ENCODE data around the gene SSB.

Gene SSB

DNA sequence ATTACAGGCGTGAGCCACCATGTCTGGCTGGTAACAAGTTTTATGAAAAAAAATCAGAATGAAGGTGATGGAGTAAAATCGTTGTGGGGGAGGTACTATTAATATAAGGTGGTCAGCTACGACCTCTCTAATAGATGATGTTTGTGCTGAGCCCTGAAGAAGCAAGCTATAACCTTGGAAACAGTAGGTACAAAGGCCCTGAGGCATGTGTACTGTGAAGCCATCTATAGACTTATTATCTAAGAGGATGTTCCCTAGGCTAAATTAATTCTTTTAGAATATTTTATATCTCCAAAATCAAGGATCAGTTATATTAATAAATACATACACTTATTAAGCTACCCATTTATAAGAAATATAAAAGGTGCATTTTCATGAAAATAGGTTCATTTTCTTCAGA is 23.3 kb upstream of the SSB start:
- Histone ChIP-seq H3K4me2 (no peak overlapping the region), H3K9me3 (replicated peaks in 1 of 11) (no peaks in the 10 kb centered on the region), H3K9ac (no peak overlapping the region), H3K36me3 (no peaks in the 10 kb centered on the region), H3K27me3 (no peaks in the 10 kb centered on the region), H4K20me1 (no peaks in the 10 kb centered on the region), H3K4me3 (no peak overlapping the region), H3K27ac (no peak overlapping the region), H3K4me1 (peaks cover 0 to 21% (median 9%) of the 10 kb centered on the region in 10 experiments; a peak in 9 of 20 replicates)
- no peak for TF ChIP-seq Cebpa-rat (IDR thresholded peaks at IDR 0.05)

DNA sequence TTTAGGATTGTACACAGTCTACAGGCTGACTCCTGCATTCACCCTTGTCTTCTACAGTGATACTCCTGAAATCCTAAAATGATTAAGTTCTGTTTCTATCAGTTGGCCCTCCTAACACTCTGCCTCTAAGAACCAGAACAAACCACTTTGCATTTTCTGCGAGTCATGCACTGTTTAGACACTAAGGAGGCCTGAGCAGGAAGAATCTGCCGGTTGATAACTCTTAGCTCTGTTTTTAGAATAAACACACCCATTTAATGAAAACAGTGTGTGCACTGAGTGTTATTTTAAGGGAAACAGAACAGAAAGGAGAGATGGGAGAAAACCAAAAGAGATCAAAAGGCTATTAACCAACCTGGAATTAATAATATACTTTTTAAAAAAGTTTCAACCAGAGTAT is 22.9 kb upstream of the SSB start:
- no peak for TF ChIP-seq Cebpa-rat (IDR thresholded peaks at IDR 0.05)

DNA sequence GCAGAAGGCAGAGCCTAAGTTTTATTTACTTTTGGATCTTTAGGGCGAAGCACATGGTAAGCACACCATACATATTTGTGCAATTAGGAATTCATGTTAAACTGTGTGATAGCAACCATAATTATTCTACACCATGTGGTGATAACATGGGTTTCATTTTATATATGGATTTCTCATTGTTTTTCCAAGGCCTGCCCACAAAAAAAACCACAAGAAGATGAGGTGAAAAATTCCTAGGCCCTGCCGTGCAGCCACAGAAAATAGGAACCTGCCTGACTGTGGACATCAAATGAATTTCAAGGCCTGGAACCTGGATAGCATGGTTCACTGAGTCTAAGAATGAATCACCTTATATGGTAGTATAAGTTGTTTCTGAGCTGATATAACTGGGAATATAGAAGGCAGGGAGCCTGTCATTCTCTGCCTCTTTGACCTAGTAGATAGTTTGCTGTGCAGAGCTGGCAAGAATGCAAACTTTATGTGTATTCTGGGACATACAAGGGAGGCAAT is 22.4 kb upstream of the SSB start:
- H3K4me3 ChIP-seq = no peak overlapping the region
- peaks cover 0 to 12% (median 2%) of the 10 kb centered on the region in 10 experiments; a peak in 9 of 20 replicates for H3K4me1 ChIP-seq
- no peaks in the 10 kb centered on the region for H3K9me3 ChIP-seq (replicated peaks in 1 of 11)
- no peak overlapping the region for H3K27ac ChIP-seq
- no peaks in the 10 kb centered on the region for H3K36me3 ChIP-seq
- no peak overlapping the region for H3K9ac ChIP-seq
- no peaks in the 10 kb centered on the region for H4K20me1 ChIP-seq
- TF ChIP-seq Cebpa-rat (IDR thresholded peaks at IDR 0.05) = no peak
- no peaks in the 10 kb centered on the region for H3K27me3 ChIP-seq
- H3K4me2 ChIP-seq = no peak overlapping the region

More for the DNA sequence above, 22.9 kb upstream of the SSB start:
- Histone ChIP-seq H3K36me3 (no peaks in the 10 kb centered on the region), H3K27ac (no peak overlapping the region), H3K27me3 (no peaks in the 10 kb centered on the region), H4K20me1 (no peaks in the 10 kb centered on the region), H3K4me1 (peaks cover 0 to 17% (median 7%) of the 10 kb centered on the region in 10 experiments; a peak in 9 of 20 replicates), H3K4me3 (no peak overlapping the region), H3K4me2 (no peak overlapping the region), H3K9ac (no peak overlapping the region), H3K9me3 (replicated peaks in 1 of 11) (no peaks in the 10 kb centered on the region)

DNA sequence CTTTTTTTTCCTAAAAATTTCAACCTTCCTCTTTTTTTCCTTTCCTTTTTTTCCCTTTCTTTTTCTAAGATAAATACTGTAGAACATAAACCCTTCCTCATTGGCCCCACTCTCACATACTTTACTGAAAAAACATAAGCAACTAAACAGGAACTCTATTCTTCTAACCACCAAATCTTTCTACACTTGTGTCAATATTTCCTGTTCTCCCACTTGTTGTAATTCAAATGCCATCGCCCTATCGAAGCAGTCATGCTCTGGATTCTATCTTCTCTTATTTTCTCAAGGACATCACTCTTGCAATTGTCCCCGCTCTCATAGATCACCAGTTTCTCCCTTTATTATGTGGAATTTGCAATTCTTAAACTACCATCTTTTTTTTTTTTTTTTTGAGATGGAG is 20.2 kb upstream of the SSB start:
- no peaks in the 10 kb centered on the region for H3K27me3 ChIP-seq
- H3K4me3 ChIP-seq = no peak overlapping the region
- H3K9ac ChIP-seq = no peak overlapping the region
- H4K20me1 ChIP-seq = no peaks in the 10 kb centered on the region
- H3K36me3 ChIP-seq = no peaks in the 10 kb centered on the region
- H3K27ac ChIP-seq = no peak overlapping the region
- H3K4me2 ChIP-seq = no peak overlapping the region
- H3K4me1 ChIP-seq = peaks cover 0 to 10% (median 0%) of the 10 kb centered on the region in 10 experiments; a peak in 4 of 20 replicates
- H3K9me3 ChIP-seq (replicated peaks in 1 of 11) = no peaks in the 10 kb centered on the region
- no peak for TF ChIP-seq Cebpa-rat (IDR thresholded peaks at IDR 0.05)

DNA sequence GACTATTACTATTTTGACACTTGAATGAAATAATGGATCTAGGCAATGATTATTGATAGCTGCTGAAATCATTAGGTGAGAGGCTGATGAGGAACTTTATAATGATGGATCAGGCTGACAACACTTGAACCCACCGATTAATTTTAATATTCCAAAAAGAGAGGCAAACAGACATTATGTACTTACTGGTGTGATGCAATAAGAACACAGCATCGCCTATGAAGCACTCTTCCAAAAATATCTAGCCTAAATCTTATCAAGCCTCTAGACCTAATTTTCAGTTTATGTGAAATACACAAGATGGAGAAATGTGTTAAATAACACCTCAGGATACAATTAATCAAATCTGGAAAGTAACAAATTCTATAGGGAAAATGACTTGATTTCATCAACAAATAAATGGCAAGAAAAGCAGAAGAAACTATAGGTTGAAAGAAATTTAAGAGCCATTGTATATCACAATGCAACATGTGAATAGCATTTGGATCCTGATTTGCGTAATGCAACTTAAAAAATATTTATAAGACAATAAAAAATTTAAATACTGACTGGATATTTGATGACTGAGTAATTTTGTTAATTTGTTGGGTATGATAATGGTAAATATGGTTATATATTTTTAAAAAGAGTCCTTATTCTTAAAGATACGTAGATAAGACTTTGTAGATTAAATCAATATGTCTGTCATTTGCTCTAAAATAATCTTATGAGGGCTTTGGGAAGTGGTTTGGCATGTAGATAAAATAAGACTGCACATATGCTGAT is 17.2 kb upstream of the SSB start:
- Histone ChIP-seq H4K20me1 (no peaks in the 10 kb centered on the region), H3K4me2 (no peak overlapping the region)
- TF ChIP-seq Cebpa-rat (IDR thresholded peaks at IDR 0.05) = no peak

DNA sequence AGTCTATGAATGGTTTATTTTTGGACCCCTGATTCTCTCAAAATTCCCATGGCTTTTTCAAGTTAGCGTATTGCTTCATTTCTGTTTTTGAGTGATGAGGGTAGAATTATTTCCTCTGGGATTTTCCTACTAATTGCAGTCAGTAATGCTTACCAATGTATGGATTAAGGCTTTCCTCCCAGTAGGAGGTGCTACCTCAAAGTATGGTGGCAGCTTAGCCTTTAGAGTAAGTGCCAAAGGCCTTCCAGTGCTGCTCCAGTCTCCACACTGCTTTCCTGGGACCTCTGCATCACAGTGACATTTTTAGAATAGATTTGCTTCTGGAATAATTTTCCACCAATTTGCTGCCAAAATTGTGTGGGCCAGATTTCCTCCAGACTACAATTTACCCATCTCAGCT is 16.2 kb upstream of the SSB start:
- Histone ChIP-seq H4K20me1 (no peaks in the 10 kb centered on the region), H3K27ac (no peak overlapping the region), H3K4me3 (no peak overlapping the region), H3K27me3 (no peaks in the 10 kb centered on the region), H3K36me3 (no peaks in the 10 kb centered on the region), H3K4me1 (peaks cover 0 to 10% (median 0%) of the 10 kb centered on the region in 10 experiments; a peak in 4 of 20 replicates), H3K4me2 (no peak overlapping the region), H3K9ac (no peak overlapping the region), H3K9me3 (replicated peaks in 1 of 11) (no peaks in the 10 kb centered on the region)
- no peak for TF ChIP-seq Cebpa-rat (IDR thresholded peaks at IDR 0.05)

More for the DNA sequence above, 17.2 kb upstream of the SSB start:
- H3K4me1 ChIP-seq = peaks cover 0 to 10% (median 0%) of the 10 kb centered on the region in 10 experiments; a peak in 4 of 20 replicates
- no peaks in the 10 kb centered on the region for H3K9me3 ChIP-seq (replicated peaks in 1 of 11)
- no peak overlapping the region for H3K9ac ChIP-seq
- no peak overlapping the region for H3K27ac ChIP-seq
- H3K36me3 ChIP-seq = no peaks in the 10 kb centered on the region
- H3K4me3 ChIP-seq = no peak overlapping the region
- H3K27me3 ChIP-seq = no peaks in the 10 kb centered on the region

DNA sequence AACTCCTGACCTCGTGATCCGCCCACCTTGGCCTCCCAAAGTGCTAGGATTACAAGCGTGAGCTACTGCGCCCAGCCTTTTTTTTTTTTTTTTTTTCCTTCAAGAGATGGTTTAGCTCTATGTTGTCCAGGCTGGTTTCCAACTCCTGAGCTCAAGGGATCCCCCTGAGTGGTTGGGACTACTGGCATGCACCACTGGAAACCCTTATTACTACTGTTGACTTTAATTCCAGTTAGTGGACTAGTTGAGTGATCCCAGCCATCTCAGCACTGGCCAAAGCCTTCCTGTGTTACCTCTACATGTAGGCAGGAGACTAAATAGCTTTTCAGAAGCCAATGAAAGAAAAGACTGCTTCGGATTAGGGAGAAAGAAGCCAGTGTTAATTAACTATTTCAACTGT is 8.1 kb upstream of the SSB start:
- Histone ChIP-seq H3K36me3 (no peaks in the 10 kb centered on the region), H3K9me3 (replicated peaks in 1 of 11) (no peaks in the 10 kb centered on the region), H3K4me2 (no peak overlapping the region), H3K9ac (no peak overlapping the region), H3K4me3 (no peak overlapping the region), H3K27ac (no peak overlapping the region), H3K27me3 (no peaks in the 10 kb centered on the region; a peak in 1 of 22 replicates), H4K20me1 (no peaks in the 10 kb centered on the region), H3K4me1 (no peaks in the 10 kb centered on the region)
- no peak for TF ChIP-seq Cebpa-rat (IDR thresholded peaks at IDR 0.05)

DNA sequence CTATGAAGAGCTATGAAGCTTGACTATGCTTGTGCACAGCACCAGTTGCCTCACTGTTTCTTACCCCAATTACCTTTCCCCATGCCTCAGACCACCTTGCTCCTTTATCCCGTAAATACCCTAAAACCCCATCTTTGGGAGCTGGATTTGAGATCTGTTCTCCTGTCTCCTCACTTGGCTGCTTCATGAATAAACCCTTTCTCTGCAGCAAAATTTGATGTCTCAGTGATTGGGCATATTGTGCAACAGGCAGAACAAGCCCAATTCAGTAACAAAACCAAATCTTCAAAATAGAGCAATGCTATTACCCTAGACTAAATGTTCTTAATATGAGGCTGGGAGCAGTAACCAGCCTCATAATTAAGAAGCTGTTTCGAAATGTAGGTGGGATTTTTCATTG is 3.5 kb upstream of the SSB start:
- Histone ChIP-seq H3K4me2 (no peak overlapping the region), H3K27me3 (no peaks in the 10 kb centered on the region), H3K4me1 (peaks cover 2 to 9% (median 5%) of the 10 kb centered on the region in 10 experiments; a peak in 16 of 20 replicates), H3K36me3 (peaks cover 0 to under 1% (median 0%) of the 10 kb centered on the region in 11 experiments; a peak in 2 of 22 replicates), H3K9ac (no peak overlapping the region), H3K27ac (no peak overlapping the region), H4K20me1 (peaks cover 0 to 14% (median 8%) of the 10 kb centered on the region in 11 experiments; a peak in 15 of 22 replicates), H3K9me3 (replicated peaks in 1 of 11) (no peaks in the 10 kb centered on the region), H3K4me3 (no peak overlapping the region)
- TF ChIP-seq Cebpa-rat (IDR thresholded peaks at IDR 0.05) = peak in 1 of 11 experiments; percentile 42; a peak in 1 of 22 replicates

DNA sequence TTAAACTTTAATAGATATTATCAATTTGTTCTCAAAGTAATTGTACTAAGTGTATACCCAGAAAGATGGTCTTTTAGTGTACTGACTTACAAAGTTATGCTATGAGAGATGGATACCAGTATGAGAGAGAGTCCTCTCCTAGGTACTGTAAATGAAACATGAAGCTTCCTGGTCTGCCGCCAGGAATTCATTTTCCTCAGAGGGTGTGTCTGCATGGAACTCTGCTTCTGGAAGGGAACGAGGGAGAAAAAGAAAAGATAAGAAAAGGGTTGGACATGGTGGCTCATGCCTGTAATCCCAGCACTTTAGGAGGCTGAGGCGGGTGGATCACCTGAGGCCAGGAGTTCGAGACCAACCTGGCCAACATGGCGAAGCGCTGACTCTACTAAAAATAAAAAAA is 2.2 kb upstream of the SSB start:
- H3K4me2 ChIP-seq = no peak overlapping the region
- no peak for TF ChIP-seq Cebpa-rat (IDR thresholded peaks at IDR 0.05)
- H4K20me1 ChIP-seq = peaks cover 0 to 27% (median 18%) of the 10 kb centered on the region in 11 experiments; a peak in 18 of 22 replicates
- H3K9me3 ChIP-seq (replicated peaks in 1 of 11) = no peaks in the 10 kb centered on the region
- peaks cover 7 to 15% (median 12%) of the 10 kb centered on the region in 10 experiments; a peak in 17 of 20 replicates for H3K4me1 ChIP-seq
- peaks cover 7 to 13% (median 8%) of the 10 kb centered on the region in 11 experiments; a peak in 21 of 22 replicates for H3K36me3 ChIP-seq
- no peaks in the 10 kb centered on the region for H3K27me3 ChIP-seq
- H3K27ac ChIP-seq = no peak overlapping the region
- no peak overlapping the region for H3K4me3 ChIP-seq
- no peak overlapping the region for H3K9ac ChIP-seq

Measured in BLaER1 treated with 17β-estradiol and CSF1 and Interleukin-3, amounts not matched to agents 10 nM and 100 nM (cell line).